ENCODE measurements around the gene MOB1B.
A peak's percentile ranks its signal among the peaks of the same experiment; 100 is the strongest.

The MOB1B gene

DNA sequence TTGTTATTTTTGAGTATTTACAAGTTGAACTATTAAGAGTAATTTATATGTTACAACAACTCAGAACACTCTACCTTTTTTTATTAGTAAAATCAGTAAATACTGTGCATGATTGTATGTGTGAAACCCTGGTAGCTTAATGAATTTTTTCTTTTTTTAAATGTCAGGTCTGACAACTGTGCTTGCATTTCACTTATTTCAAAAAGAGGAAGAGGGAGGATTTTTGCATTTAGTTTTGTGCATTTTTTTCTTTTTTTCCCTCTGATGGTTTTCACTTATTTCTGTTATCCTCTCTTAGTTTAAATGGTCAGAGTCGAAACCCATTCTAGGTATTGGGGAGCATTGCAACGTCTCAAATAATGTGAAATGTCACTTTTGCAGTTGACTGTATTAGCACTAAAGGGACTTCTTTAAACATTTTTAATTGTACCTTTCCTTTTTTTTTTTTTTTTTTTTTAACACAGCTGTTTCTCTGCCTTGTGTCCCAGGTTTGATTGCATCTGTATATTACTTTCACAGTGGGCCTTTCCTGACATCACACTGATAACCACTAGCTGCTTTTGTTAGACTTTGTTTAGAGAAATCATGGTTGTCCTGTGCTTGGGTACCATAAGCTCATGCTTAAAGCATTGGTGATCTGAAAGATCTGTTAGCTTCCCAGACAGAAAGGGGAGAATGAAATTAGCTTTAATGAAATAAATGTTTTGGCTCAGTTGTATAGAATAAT is 28.5 kb downstream of the MOB1B start:
- ChIA-PET POLR2A (interaction anchor here (0.6 kb wide), 1 partner anchor 15 kb away, joined by 5 read pairs; no protein-coding TSS in a partner anchor), CTCF (no interaction called here)
- TF ChIP-seq LEF1 (IDR thresholded peaks at IDR 0.05; ENCODE audit: borderline replicate concordance), result no peak
- DNase-seq (ENCODE audit: extremely low spot score), result no peak

DNA sequence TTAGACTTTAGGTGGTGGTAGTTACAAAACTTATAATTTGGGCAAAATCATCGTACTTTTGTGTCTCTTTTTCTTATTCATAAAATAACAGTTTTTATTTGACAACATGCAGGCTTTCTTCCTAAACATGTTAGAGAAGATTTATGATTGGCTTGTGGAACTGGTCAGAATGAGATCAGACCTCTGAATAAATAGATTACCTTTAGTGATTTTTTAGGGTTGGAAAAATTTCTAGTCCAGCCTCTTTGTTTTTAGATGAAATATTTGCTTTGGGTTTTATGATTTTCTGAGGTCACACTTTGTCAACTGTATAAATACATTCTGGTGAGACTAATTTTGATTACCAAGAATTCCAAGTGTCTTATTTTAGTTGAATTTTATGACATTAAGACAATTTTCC is 29.2 kb downstream of the MOB1B start:
- ChIA-PET POLR2A (interaction anchor here (1.2 kb wide), 1 partner anchor 62 kb away, joined by 3 read pairs; the partner anchor contains the start of gene DCK), CTCF (no interaction called here)
- TF ChIP-seq, protein P1, sequence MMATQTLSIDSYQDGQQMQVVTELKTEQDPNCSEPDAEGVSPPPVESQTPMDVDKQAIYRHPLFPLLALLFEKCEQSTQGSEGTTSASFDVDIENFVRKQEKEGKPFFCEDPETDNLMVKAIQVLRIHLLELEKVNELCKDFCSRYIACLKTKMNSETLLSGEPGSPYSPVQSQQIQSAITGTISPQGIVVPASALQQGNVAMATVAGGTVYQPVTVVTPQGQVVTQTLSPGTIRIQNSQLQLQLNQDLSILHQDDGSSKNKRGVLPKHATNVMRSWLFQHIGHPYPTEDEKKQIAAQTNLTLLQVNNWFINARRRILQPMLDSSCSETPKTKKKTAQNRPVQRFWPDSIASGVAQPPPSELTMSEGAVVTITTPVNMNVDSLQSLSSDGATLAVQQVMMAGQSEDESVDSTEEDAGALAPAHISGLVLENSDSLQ (IDR thresholded peaks at IDR 0.05), result peak; percentile 21; the same call in 1 of the 2 replicates
- TF ChIP-seq CTBP1 (IDR thresholded peaks at IDR 0.05; ENCODE audit: borderline replicate concordance), result no peak
- no peak for TF ChIP-seq TARDBP (IDR thresholded peaks at IDR 0.05)
- TF ChIP-seq BHLHE40 (IDR thresholded peaks at IDR 0.05; ENCODE audit: borderline replicate concordance), result no peak
- no peak for TF ChIP-seq SP1 (IDR thresholded peaks at IDR 0.05)
- no peak for TF ChIP-seq ARNT (IDR thresholded peaks at IDR 0.05)
- no peak for DNase-seq (ENCODE audit: extremely low spot score)

DNA sequence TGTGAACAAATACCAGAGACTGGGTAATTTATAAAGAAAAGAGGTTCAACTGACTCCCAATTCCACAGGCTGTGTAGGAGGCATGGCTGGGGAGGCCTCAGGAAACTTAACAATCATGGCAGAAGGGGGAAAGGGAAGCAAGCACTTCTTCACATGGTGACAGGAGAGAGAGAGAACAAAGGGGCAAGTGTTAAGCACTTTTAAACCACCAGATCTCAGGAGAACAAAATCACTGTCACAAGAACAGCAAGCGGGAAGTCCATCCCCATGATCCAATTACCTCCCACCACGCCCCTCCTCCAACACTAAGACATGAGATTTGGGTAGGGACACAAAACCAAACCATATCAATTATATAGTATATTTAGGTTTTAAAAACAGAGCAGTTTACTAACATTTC is 30.8 kb downstream of the MOB1B start:
- POLR2A ChIA-PET, result no interaction called here

DNA sequence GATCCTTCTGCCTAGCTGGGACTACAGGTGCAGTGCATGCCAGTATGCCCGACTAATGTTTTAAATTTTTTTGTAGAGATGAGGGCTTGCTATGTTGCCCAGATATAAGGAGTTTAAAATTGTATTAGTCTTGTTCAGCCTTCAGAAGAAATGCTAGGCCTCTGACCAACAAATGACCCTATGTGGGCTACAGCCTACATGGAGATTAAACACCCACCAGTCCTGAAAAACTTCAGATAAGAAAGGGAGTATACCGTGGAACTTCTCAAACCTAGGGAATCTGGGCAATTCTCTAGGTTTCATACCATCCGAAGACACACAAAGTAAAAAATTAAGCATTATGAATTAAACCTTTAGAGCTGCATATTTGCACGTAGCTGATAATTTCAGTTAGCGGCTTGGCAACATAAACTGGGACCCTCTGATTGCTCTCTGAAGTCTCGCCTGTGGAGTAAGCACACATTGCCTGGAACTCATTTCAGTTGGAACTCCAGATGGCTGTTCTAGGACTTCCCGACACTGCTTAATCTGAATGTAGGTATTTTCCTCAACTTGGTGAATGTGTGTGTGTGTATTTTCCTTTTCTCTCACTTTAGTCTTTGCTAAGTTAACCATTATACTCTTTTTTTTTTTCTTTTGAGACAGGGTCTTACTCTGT is 33.0 kb downstream of the MOB1B start:
- no peak for TF ChIP-seq FOXM1 (IDR thresholded peaks at IDR 0.05; ENCODE audit: borderline replicate concordance)
- no peak for TF ChIP-seq SP1 (IDR thresholded peaks at IDR 0.05)
- no peak for TF ChIP-seq NFRKB (IDR thresholded peaks at IDR 0.05)
- TF ChIP-seq HDGF (IDR thresholded peaks at IDR 0.05; ENCODE audit: borderline replicate concordance), result no peak
- no peak for TF ChIP-seq SUZ12 (IDR thresholded peaks at IDR 0.05)
- TF ChIP-seq TARDBP (IDR thresholded peaks at IDR 0.05), result no peak
- TF ChIP-seq ARNT (IDR thresholded peaks at IDR 0.05), result no peak
- TF ChIP-seq ELF4 (IDR thresholded peaks at IDR 0.05), result no peak
- no peak for TF ChIP-seq BHLHE40 (IDR thresholded peaks at IDR 0.05; ENCODE audit: borderline replicate concordance)
- TF ChIP-seq L3MBTL2 (conservative IDR thresholded peaks at IDR 0.05), result no peak
- ChIA-PET POLR2A (no interaction called here), CTCF (interaction anchor here (0.6 kb wide), 1 partner anchor 75 kb away, joined by 3 read pairs; no protein-coding TSS in a partner anchor)
- DNase-seq (ENCODE audit: extremely low spot score), result no peak

More for the DNA sequence above, 30.8 kb downstream of the MOB1B start:
- CTCF ChIA-PET, result no interaction called here
- no peak for DNase-seq (ENCODE audit: extremely low spot score)
- TF ChIP-seq, protein P1 (IDR thresholded peaks at IDR 0.05), result no peak
- no peak for TF ChIP-seq L3MBTL2 (conservative IDR thresholded peaks at IDR 0.05)

DNA sequence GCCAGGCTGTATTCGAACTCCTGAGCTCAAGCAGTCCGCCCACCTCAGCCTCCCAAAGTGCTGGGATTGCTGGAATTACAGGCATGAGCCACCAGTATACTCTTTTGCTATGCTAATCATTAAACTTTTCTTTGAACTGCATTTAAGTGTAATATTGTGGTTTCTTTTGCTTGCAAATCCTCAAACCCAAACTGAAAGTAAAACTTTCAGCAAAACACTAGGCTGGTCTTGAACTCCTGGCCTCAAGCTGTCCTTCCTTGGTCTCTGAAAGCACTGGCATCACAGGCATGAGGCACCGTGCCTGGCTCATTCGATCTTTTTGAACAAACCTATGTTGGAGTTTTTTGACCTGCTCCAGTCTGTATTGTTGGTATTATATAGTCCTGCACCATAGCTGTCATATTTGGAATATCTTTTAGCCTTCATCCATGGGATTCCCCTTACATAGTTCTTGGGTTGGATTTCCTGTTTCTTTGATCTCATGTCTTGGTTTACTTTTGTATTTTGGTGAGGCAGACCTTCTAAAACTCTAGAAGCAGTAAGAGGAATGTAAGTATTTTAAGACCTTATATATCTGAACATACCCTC is 34.1 kb downstream of the MOB1B start:
- CTCF ChIA-PET, result no interaction called here
- TF ChIP-seq SUZ12 (IDR thresholded peaks at IDR 0.05) (no peak), FOXM1 (IDR thresholded peaks at IDR 0.05; ENCODE audit: borderline replicate concordance) (no peak), CTBP1 (IDR thresholded peaks at IDR 0.05; ENCODE audit: borderline replicate concordance) (no peak), L3MBTL2 (conservative IDR thresholded peaks at IDR 0.05) (no peak), HDGF (IDR thresholded peaks at IDR 0.05; ENCODE audit: borderline replicate concordance) (no peak), ZNF384 (IDR thresholded peaks at IDR 0.05) (no peak), NFRKB (IDR thresholded peaks at IDR 0.05) (no peak), BHLHE40 (IDR thresholded peaks at IDR 0.05; ENCODE audit: borderline replicate concordance) (no peak), LEF1 (IDR thresholded peaks at IDR 0.05; ENCODE audit: borderline replicate concordance) (no peak)
- TF ChIP-seq, protein P1 (IDR thresholded peaks at IDR 0.05), result no peak

DNA sequence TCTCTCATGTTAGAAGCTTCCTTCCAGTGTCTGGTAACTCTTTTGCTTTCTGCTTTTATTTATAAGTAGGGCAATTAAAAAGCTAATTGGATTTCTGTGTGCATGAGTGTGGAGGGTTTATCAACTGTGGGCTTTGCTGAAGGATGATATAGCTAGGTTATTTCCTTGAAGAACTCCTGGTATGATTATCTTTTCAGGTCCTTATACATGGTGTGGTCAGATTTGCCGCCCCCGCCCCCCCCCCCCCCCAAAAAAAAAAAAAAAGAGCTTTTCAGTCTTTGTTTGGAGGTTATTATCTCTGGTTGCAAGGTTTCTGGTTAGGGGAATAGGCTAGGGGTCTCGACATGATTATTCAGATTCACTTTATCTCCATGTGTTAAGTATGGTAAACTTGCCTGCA is 35.9 kb downstream of the MOB1B start:
- TF ChIP-seq L3MBTL2 (conservative IDR thresholded peaks at IDR 0.05), result no peak
- no peak for TF ChIP-seq FOXK2 (IDR thresholded peaks at IDR 0.05)
- TF ChIP-seq LEF1 (IDR thresholded peaks at IDR 0.05; ENCODE audit: borderline replicate concordance), result no peak
- no peak for TF ChIP-seq TARDBP (IDR thresholded peaks at IDR 0.05)
- TF ChIP-seq BHLHE40 (IDR thresholded peaks at IDR 0.05; ENCODE audit: borderline replicate concordance), result no peak
- TF ChIP-seq FOXA1 (IDR thresholded peaks at IDR 0.05), result no peak
- TF ChIP-seq CTBP1 (IDR thresholded peaks at IDR 0.05; ENCODE audit: borderline replicate concordance), result no peak
- no peak for TF ChIP-seq NFRKB (IDR thresholded peaks at IDR 0.05)
- no peak for DNase-seq (ENCODE audit: extremely low spot score)
- ChIA-PET POLR2A (no interaction called here), CTCF (no interaction called here)

More for the DNA sequence above, 34.1 kb downstream of the MOB1B start:
- DNase-seq (ENCODE audit: extremely low spot score), result no peak
- POLR2A ChIA-PET, result no interaction called here

DNA sequence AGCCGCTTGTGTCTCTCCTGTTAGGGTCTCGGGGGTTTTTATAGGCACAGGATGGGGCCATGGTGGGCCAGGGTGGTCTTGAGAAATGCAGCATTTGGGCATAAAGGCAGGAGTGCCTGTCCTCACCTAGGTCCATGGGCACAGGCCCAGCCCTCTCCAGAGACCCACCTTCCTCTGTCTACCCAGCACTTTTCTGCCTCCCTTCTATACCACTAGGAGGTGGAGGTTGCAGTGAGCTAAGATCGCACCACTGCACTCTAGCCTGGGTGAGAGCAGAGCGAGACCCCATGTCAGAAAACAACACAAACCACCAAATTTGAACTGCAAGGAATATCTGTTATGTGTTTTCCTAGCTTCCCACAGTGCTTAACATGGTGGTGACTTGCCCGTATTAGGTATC is 38.0 kb downstream of the MOB1B start:
- ChIA-PET POLR2A (no interaction called here), CTCF (no interaction called here)

More for the DNA sequence above, 38.0 kb downstream of the MOB1B start:
- no peak for TF ChIP-seq BHLHE40 (IDR thresholded peaks at IDR 0.05; ENCODE audit: borderline replicate concordance)
- no peak for TF ChIP-seq FOXK2 (IDR thresholded peaks at IDR 0.05)
- no peak for TF ChIP-seq HDGF (IDR thresholded peaks at IDR 0.05; ENCODE audit: borderline replicate concordance)
- TF ChIP-seq ARNT (IDR thresholded peaks at IDR 0.05), result no peak
- TF ChIP-seq SUZ12 (IDR thresholded peaks at IDR 0.05), result no peak
- no peak for TF ChIP-seq ZNF384 (IDR thresholded peaks at IDR 0.05)
- TF ChIP-seq TARDBP (IDR thresholded peaks at IDR 0.05), result no peak
- TF ChIP-seq ELF4 (IDR thresholded peaks at IDR 0.05), result no peak
- no peak for TF ChIP-seq SP1 (IDR thresholded peaks at IDR 0.05)
- TF ChIP-seq FOXM1 (IDR thresholded peaks at IDR 0.05; ENCODE audit: borderline replicate concordance), result no peak
- TF ChIP-seq L3MBTL2 (conservative IDR thresholded peaks at IDR 0.05), result no peak
- TF ChIP-seq, protein P1 (IDR thresholded peaks at IDR 0.05), result no peak
- TF ChIP-seq FOXA1 (IDR thresholded peaks at IDR 0.05), result no peak
- TF ChIP-seq CTBP1 (IDR thresholded peaks at IDR 0.05; ENCODE audit: borderline replicate concordance), result no peak
- no peak for DNase-seq (ENCODE audit: extremely low spot score)

All from HEK293T (cell line).